ENCODE data around the gene CABS1. TPM values are rescaled to one million over a fixed set of nuclear protein-coding genes. Genes with fewer than 3 reads are reported as not detected.

CABS1 gene
- total and polyA plus RNA-seq, 2 of the 8 experiments (the other 6 are each of a cell fraction or from before 2014, with no cell fraction given), result 0.03 TPM; not detected in 1

DNA sequence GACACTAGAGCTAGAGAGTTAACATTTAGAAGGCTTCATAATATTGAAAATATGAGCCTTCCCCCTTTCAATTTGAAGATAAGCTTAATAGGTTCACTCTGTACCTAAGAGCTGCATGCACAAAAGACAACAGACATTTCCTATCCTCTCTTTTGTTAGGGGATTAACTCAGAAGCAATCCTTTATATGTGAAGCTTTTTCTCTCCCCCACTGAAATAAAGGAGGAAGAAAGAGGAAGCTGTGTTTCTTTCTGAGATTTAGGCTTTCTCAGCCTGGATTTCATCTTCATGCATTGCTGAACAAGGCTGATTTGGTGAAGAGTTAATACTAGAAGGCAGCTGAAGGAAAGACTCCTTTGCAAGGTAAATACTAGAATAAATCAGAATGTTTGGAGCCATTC, 21.0 kb upstream of the CABS1 start:
- Histone ChIP-seq H3K4ac (replicated peaks; ENCODE audit: insufficient read length, low read depth, low read length) (no peak overlapping the region), H3K23ac (ENCODE audit: insufficient read length) (no peak overlapping the region), H3K56ac (replicated peaks; ENCODE audit: insufficient read length, low read depth, low read length) (no peak overlapping the region), H4K5ac (ENCODE audit: insufficient read length, low read depth, low read length) (peak overlapping the region; percentile 86), H4K8ac (ENCODE audit: extremely low read depth, insufficient read depth, low read length) (no peak overlapping the region), H3K14ac (ENCODE audit: insufficient read length) (no peak overlapping the region), H3K4me1 (replicated peaks in 1 of 4; ENCODE audit: control insufficient read depth in 3 of 4, insufficient read depth in 4 of 4, low read length in 3 of 4) (peaks cover 0 to 2% (median 0%) of the 10 kb centered on the region in 4 experiments; a peak in 1 of 7 replicates), H2AK5ac (ENCODE audit: low read depth, low read length) (no peak overlapping the region), H2AFZ (ENCODE audit: low read length) (peak overlapping the region; percentile 84; the same call in 1 of the 2 replicates), H3K4me2 (ENCODE audit: insufficient read depth in 1 of 2, low read depth in 2 of 2, low read length in 2 of 2) (peak overlapping the region in 1 of 2 experiments; percentile 15; a peak in 1 of 4 replicates), H3K36me3 (ENCODE audit: control insufficient read depth in 2 of 4, insufficient read depth in 4 of 4, low read length in 3 of 4) (no peaks in the 10 kb centered on the region), H3K23me2 (ENCODE audit: low read depth, low read length) (no peaks in the 10 kb centered on the region), H3K4me3 (ENCODE audit: extremely low read depth in 1 of 4, insufficient read depth in 2 of 4, low read depth in 3 of 4, low read length in 4 of 4) (no peak overlapping the region; a peak in 1 of 8 replicates), H2BK120ac (replicated peaks; ENCODE audit: low read depth, low read length) (no peak overlapping the region), H3K27ac (ENCODE audit: low read depth, low read length) (no peak overlapping the region), H2BK15ac (ENCODE audit: low read length) (no peak overlapping the region), H3K18ac (ENCODE audit: extremely low read depth, low read length) (no peak overlapping the region; the same call in 1 of the 2 replicates), H2BK5ac (ENCODE audit: low read depth, low read length) (no peak overlapping the region), H3K9me3 (ENCODE audit: insufficient read depth in 2 of 2, low read depth in 1 of 2, low read length in 1 of 2) (no peaks in the 10 kb centered on the region), H2BK20ac (ENCODE audit: low read length) (no peak overlapping the region), H2BK12ac (ENCODE audit: low read depth, low read length) (no peak overlapping the region), H3K27me3 (replicated peaks in 1 of 4; ENCODE audit: control insufficient read depth in 3 of 4, extremely low read depth in 1 of 4, insufficient read depth in 3 of 4, low read length in 3 of 4) (no peaks in the 10 kb centered on the region), H3K79me1 (ENCODE audit: low read depth, low read length) (no peaks in the 10 kb centered on the region), H3K9ac (replicated peaks in 1 of 4; ENCODE audit: extremely low read depth in 1 of 4, low read depth in 3 of 4, low read length in 3 of 4) (no peak overlapping the region), H3K79me2 (ENCODE audit: control insufficient read depth in 1 of 2, insufficient read depth in 2 of 2, low read length in 2 of 2) (no peaks in the 10 kb centered on the region), H4K91ac (replicated peaks; ENCODE audit: insufficient read length, low read length) (no peak overlapping the region), H4K20me1 (replicated peaks in 1 of 2; ENCODE audit: control insufficient read depth in 1 of 2, insufficient read depth in 2 of 2, low read length in 2 of 2) (no peaks in the 10 kb centered on the region)
- POLR2A ChIA-PET (ENCODE audit: partially characterized antibody), result no interaction called here
- no peak for FAIRE-seq
- CTCF ChIA-PET (ENCODE audit: partially characterized antibody), result interaction anchor here (0.9 to 4.7 kb wide), 3 partner anchors 9 to 190 kb away, joined by 3 to 21 read pairs (median 3); no protein-coding TSS in a partner anchor
- no peak for DNase-seq (ENCODE audit: low read depth in 1 of 2, low spot score in 2 of 2)
- TF ChIP-seq NANOG (IDR thresholded peaks at IDR 0.05; ENCODE audit: insufficient read depth, low read depth, low read length, poor library complexity, severe bottlenecking) (no peak), CBX5 (IDR thresholded peaks at IDR 0.05; ENCODE audit: low read depth, low read length) (no peak), SIN3A (conservative IDR thresholded peaks at IDR 0.05 in 1 of 2, IDR thresholded peaks at IDR 0.05 in 1 of 2; ENCODE audit: low read depth in 1 of 2, low read length in 2 of 2) (no peak)
